CD4-positive, alpha-beta T cell treated with Interleukin-6 for 4 hours (primary cell): ENCODE results near the gene APLNR.
"Not testable (repeated sequence)": the region's sequence is repeated elsewhere in the genome, so short reads cannot be mapped to it uniquely, and the experiment has no call there.

Source experiments
- DNase-seq: peaks from one replicate; pipeline ENCODE4 v3.0.0-alpha.2; 2020; ENCODE audit warnings: mixed read lengths

Gene APLNR

GRCh38 chr11:57237204-57237681 lies at the start of gene APLNR:
Gene APLNR (minus strand): TSS chr11:57237250. CDS start chr11:57237004, 246 bp downstream.
- no peak for DNase-seq

GRCh38 chr11:57283231-57283990 lies 46.4 kb upstream of the APLNR start:
- no peak for DNase-seq

- not testable (repeated sequence) for DNase-seq
Measured at GRCh38 chr11:57281546-57281945, 44.5 kb upstream of the APLNR start.

GRCh38 chr11:57279116-57279515 lies 42.1 kb upstream of the APLNR start:
- no peak for DNase-seq

GRCh38 chr11:57278721-57279095 lies 41.7 kb upstream of the APLNR start:
- no peak for DNase-seq

- no peak for DNase-seq
Measured at GRCh38 chr11:57277845-57278720, 41.0 kb upstream of the APLNR start.

- no peak for DNase-seq
Measured at GRCh38 chr11:57276971-57277675, 40.1 kb upstream of the APLNR start.

GRCh38 chr11:57276169-57276970 lies 39.3 kb upstream of the APLNR start:
- DNase-seq, result no peak

GRCh38 chr11:57275582-57275981 lies 38.5 kb upstream of the APLNR start:
- DNase-seq, result no peak

- no peak for DNase-seq
Measured at GRCh38 chr11:57274904-57275498, 38.0 kb upstream of the APLNR start.

- DNase-seq, result no peak
Measured at GRCh38 chr11:57273448-57274058, 36.5 kb upstream of the APLNR start.

- no peak for DNase-seq
Measured at GRCh38 chr11:57269571-57270021, 32.5 kb upstream of the APLNR start.

GRCh38 chr11:57266157-57266556 lies 29.1 kb upstream of the APLNR start:
- no peak for DNase-seq

- no peak for DNase-seq
Measured at GRCh38 chr11:57263351-57263750, 26.3 kb upstream of the APLNR start.

GRCh38 chr11:57262157-57262556 lies 25.1 kb upstream of the APLNR start:
- DNase-seq, result no peak

- DNase-seq, result no peak
Measured at GRCh38 chr11:57260937-57261783, 24.1 kb upstream of the APLNR start.

GRCh38 chr11:57256119-57256518 lies 19.1 kb upstream of the APLNR start:
- no peak for DNase-seq

GRCh38 chr11:57255618-57256017 lies 18.6 kb upstream of the APLNR start:
- no peak for DNase-seq

- no peak for DNase-seq
Measured at GRCh38 chr11:57254631-57255030, 17.6 kb upstream of the APLNR start.

- DNase-seq, result no peak
Measured at GRCh38 chr11:57251491-57252104, 14.5 kb upstream of the APLNR start.
